HUES48 (cell line): ENCODE data around the gene PARD6G.

Experiments used
- H3K27ac ChIP-seq: one replicate; pipeline ENCODE4 v1.7.0; 2013; ENCODE audit warnings: low read depth, low read length, inconsistent platforms
- H3K27me3 ChIP-seq: 2 replicates; pipeline ENCODE4 v1.6.1; 2013; ENCODE audit warnings: mild to moderate bottlenecking, low read length; ENCODE audit not compliant: control insufficient read depth, insufficient read depth
- H3K36me3 ChIP-seq: 2 replicates; pipeline ENCODE4 v1.6.1; 2013; ENCODE audit warnings: low read length; ENCODE audit not compliant: control insufficient read depth, insufficient read depth
- H3K4me1 ChIP-seq: 2 replicates; pipeline ENCODE4 v1.6.1; 2013; ENCODE audit warnings: mild to moderate bottlenecking, low read length; ENCODE audit not compliant: control insufficient read depth, insufficient read depth
- H3K4me3 ChIP-seq: 2 replicates; pipeline ENCODE4 v1.5.1; 2013; ENCODE audit warnings: mild to moderate bottlenecking, low read depth, low read length
- H3K9ac ChIP-seq: 2 replicates; pipeline ENCODE4 v1.6.1; 2013; ENCODE audit warnings: mild to moderate bottlenecking, low read depth, low read length, moderate library complexity
- H3K9me3 ChIP-seq: 2 replicates; pipeline ENCODE4 v1.6.1; 2013; ENCODE audit warnings: low read length; ENCODE audit not compliant: control insufficient read depth, insufficient read depth

The PARD6G gene

DNA sequence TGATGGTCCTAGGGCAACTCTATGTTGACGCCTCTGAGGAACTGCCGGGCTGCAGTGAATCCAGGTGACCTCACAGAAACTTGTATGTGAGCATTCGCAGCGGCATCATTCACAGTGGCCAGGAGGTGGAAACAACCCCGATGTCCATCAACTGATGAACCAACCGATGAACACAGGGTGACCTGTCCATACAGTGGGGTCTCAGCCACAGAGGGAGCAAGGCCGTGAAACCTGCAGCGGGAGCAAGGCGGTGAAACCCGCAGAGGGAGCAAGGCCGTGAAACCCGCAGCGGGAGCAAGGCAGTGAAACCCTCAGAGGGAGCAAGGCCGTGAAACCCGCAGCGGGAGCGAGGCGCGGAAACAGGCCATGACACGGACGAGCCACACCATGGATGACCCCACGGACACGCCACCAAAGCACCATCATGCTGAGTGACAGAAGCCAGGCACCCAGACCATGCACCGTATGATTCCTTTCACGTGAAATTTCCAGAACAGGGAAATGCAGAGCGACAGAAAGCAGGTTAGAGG lies 63.0 kb downstream of the PARD6G start:
- Histone ChIP-seq H3K4me3 (no peak overlapping the region), H3K4me1 (no peaks in the 10 kb centered on the region), H3K36me3 (no peaks in the 10 kb centered on the region), H3K27me3 (no peaks in the 10 kb centered on the region), H3K9me3 (no peaks in the 10 kb centered on the region), H3K9ac (no peak overlapping the region), H3K27ac (no peak overlapping the region)

DNA sequence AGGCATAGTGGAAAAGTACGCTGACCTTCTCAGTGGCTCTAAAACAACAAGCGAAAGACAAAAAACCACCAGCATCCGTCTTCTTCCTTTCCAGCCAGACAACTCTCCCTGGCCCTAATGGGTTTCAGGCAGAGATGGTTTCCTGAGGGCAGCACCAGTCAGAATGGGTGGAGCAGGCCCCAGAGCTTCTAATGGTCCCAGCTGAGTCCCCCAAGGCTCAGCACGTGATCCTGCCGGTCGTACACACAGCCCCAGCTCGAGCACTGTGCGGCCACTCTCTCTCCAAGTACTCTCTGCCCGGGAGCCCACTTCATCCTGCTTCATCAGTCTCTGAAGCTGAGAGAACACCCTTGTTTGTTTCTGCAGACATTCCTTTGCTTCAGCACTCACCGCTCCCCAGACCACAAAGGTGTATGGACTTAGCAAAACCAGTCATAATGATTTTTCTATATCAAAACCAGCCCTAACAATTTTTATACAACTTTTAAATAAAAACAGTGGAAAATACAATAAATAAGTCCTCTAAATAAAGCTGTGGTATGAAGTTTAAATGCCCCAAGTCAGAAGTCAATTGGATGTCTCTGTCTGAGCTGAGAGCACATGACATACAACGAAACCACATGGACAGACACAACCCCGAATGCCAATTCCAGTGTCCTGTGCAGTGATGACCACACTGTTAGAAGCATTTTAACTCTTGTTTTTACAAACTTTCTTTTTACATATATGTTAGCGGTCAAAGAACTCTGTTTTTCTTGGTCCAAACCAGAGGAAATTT lies 63.9 kb downstream of the PARD6G start:
- Histone ChIP-seq H3K4me1 (no peaks in the 10 kb centered on the region), H3K4me3 (no peak overlapping the region), H3K27ac (no peak overlapping the region), H3K27me3 (no peaks in the 10 kb centered on the region), H3K9ac (no peak overlapping the region), H3K9me3 (no peaks in the 10 kb centered on the region), H3K36me3 (no peaks in the 10 kb centered on the region)

DNA sequence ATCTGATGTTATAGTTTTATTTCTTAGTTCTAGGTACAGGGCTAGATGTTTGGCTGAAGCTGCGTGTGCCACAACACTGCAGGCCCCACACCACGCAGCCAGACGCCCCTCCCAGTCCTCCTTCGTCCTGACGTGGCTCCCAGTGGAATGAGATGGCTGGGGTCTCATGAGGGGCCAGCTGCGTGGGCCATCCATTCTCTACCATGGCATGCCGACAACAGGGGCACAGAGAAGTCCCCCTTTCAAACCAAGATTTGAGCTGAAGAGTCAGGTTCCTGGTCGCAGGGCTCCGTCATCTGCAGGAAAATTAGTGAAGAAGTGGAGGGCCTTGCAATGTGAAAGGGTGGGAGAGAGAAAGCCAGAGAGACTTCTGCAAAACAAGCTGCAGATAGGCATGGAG lies 64.5 kb downstream of the PARD6G start:
- no peaks in the 10 kb centered on the region for H3K36me3 ChIP-seq
- H3K4me1 ChIP-seq, result no peaks in the 10 kb centered on the region
- no peak overlapping the region for H3K27ac ChIP-seq
- H3K9ac ChIP-seq, result no peak overlapping the region
- H3K9me3 ChIP-seq, result no peaks in the 10 kb centered on the region
- H3K27me3 ChIP-seq, result no peaks in the 10 kb centered on the region
- no peak overlapping the region for H3K4me3 ChIP-seq

DNA sequence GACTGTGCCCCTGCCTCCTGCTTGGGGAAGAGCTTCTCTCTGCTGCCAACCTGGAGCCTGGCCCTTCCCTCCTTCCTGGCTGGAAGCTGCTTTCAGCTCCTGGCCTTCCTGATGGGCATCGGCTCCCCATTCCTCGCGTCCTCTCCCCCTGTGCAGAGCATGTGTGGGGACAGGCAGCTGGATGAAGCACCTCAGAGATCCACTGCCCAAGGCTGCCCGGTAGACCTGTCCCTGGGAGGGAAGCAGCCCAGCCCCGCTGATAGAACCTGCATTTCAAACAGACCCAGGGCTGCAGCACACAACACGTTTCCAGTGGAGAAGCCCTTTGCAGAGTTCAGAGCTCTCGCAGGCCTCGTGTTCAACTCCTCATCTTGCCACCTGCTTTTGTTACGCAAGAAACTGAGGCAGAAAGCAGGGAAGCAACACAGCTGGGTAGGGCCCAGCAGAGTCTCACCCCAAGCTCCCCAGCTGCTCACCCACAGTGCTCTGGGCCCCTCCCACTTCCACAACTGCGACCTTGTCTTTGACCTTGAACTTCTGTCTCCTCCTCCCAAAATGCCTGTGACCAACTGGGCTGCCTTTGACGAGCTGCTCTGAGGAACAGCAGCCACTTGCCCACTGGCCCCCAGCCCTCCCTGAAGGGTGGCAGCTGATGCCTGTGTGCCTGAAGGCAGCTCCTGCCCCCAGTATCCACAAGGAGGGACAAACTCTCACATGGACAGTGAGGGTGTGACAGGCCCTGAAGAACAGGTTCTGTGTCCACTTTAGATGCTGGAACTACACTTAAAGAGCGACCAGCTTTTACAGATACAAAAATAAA lies 65.5 kb downstream of the PARD6G start:
- no peaks in the 10 kb centered on the region for H3K4me1 ChIP-seq
- no peak overlapping the region for H3K4me3 ChIP-seq
- H3K27me3 ChIP-seq, result no peaks in the 10 kb centered on the region
- no peak overlapping the region for H3K27ac ChIP-seq
- H3K9ac ChIP-seq, result no peak overlapping the region
- no peaks in the 10 kb centered on the region for H3K9me3 ChIP-seq
- no peaks in the 10 kb centered on the region for H3K36me3 ChIP-seq

DNA sequence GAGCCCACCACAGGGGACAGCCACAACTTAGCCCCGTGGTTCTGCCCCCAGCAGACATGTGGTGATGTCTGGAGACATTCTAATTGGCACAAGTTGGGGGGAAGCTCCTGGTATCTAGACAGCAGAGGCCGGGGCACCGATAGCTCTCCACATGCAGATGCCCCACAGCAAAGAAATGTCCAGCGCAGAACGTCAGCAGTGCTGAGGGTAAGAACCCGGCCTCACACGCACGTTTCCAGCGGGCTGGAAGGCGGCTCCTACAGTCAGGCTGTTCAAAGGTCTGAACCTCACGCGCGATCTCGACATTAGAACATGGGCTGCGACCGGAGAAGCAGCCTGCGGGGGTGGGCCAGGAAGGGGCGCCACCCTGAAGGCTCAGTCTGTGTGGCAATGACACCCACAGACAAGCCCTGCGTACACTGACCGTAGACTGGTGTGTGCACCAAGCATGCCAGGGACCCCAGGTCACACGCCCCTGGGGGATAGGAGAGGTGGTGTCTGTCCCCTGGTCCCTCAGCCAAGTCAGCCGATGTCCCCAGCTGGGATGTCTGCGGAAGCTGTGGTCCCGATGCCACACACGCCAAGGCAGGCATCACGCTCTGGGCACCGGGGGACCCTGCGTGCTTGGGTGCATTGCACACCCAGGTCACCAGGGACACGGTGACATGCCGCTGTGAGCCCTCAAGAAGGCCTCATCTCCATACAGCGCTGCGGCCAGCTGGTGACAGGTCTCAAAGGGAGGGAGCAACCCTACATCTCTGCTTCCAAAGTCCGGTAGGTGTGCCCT lies 66.3 kb downstream of the PARD6G start:
- Histone ChIP-seq H3K9me3 (no peaks in the 10 kb centered on the region), H3K9ac (no peak overlapping the region), H3K4me3 (no peak overlapping the region), H3K4me1 (no peaks in the 10 kb centered on the region), H3K27ac (no peak overlapping the region), H3K36me3 (no peaks in the 10 kb centered on the region), H3K27me3 (no peaks in the 10 kb centered on the region)

DNA sequence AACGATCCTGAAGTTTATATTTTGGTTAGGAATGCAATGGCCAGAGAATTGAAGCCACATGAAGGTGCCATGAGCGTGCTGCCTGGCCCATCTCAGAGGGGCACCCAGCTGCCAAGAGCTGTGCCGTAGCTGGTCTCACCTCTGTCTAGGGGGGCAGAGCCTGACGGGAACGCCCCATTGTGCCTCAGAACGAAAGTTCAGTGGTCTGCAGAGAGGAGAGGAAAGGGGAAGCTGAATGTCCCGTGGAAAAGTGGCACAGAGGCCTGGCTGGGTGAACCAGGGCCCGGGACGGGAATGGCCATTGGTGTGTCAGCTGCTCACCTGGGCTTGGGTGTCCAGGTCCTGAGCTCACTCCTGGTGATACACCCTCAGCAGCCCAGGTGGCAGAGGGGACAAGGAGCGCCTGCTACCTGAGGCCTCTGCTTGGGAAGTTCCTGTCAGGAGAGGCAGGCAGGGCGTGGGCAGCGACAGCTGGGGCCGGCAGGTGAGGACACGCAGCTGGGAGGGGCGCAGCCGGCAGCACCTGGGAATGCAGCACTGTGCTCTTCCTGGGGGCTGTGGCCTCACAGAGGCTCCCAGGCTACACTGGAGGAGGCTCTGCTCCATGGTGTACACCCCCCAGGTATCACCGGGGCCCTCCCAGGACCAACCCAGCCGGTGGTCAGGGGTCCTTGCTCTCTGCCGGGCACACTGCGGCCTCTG lies 67.3 kb downstream of the PARD6G start:
- no peak overlapping the region for H3K27ac ChIP-seq
- no peak overlapping the region for H3K9ac ChIP-seq
- no peaks in the 10 kb centered on the region for H3K36me3 ChIP-seq
- H3K9me3 ChIP-seq, result no peaks in the 10 kb centered on the region
- no peaks in the 10 kb centered on the region for H3K27me3 ChIP-seq
- no peak overlapping the region for H3K4me3 ChIP-seq
- no peaks in the 10 kb centered on the region for H3K4me1 ChIP-seq

DNA sequence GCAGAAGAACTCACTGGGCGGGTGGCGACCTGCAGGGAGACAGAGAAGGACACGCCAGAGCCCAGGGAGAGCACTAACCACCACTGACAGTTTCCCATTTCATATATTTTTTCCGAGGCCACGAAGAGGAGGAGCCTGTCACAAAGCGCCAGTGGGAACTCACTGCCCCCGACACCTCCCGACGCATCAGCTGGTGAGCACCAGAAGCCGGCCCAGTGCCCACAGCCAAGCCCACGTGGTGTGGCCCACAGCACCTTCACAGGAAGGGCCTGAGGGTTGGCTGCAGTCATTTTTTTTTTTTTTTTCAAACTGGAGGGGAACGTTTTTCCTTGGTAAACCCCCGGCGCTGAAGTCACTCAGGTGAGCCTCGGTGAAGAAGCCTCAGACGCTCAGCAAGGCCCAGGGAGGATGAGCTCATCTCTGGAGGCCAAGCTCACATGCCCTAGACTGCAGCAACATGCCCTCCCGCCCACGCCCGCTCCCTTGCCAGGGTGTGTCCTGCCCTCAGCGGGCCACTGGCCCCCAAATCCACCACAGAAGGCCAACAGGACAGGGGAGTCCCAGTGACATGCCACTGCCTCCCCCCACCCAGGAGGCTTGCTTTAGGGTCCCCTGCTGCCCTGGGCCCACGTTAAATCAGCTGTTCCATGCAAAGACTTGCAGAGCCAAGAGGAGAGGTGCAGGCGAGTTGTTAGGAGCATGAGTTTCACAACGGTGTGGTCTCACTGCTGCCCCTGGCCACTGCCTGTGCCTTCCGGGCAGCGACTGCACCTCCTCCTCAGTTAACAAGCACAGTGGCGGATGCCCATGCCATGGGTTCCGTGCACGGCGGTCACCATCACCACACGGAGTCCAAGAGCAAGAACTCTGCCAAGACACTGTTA lies 68.1 kb downstream of the PARD6G start:
- H3K4me1 ChIP-seq, result no peaks in the 10 kb centered on the region
- no peak overlapping the region for H3K4me3 ChIP-seq

DNA sequence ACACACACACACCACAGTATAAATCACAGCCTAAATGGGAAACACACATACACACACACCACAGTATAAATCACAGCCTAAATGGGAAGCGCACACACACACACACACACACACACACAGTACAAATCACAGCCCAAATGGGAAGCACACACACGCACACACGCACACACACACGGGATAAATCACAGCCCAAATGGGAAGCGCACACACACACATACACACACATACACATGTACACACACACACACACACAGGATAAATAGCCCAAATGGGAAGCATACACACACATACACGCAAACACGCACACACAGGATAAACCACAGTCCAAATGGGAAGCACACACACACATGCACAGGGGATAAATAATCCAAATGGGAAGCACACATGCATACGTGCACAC lies 70.2 kb downstream of the PARD6G start:
- H3K36me3 ChIP-seq, result no peaks in the 10 kb centered on the region
- H3K9me3 ChIP-seq, result no peaks in the 10 kb centered on the region
- H3K27me3 ChIP-seq, result no peaks in the 10 kb centered on the region

More for the DNA sequence above, 68.1 kb downstream of the PARD6G start:
- Histone ChIP-seq H3K9ac (no peak overlapping the region), H3K27ac (no peak overlapping the region), H3K36me3 (no peaks in the 10 kb centered on the region), H3K9me3 (no peaks in the 10 kb centered on the region), H3K27me3 (no peaks in the 10 kb centered on the region)

DNA sequence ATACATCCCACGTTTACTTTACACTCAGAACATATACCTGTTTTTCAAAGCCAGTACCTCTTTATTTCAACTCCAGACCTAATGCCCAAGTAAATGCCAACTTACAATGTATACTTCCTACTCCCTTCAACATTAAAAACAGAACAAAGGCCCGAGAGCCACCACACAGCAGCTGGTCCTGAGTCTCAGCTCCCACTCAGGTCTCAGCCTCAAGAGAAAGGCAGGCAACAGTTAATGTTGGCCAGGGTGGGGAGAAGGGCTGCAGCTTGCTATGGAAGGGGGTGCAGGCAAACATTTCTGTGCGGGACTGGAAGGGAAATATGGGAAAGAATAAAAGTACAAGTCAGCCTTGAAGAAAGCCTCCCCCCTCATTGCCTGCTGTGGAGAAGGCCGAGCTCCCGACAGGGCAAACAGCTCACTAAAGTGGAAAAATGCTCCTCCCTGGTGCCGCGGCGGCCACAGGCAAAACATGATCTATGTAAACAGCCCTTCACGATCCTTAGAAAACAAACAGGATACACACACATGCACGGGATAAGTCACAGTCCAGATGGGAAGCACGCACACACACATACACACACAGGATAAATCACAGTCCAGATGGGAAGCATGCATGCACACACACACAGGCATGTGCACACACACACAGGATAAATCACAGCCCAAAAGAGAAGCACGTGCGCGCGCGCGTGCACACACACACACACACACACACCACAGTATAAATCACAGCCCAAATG lies 70.8 kb downstream of the PARD6G start:
- Histone ChIP-seq H3K9me3 (no peaks in the 10 kb centered on the region), H3K27me3 (no peaks in the 10 kb centered on the region), H3K9ac (no peak overlapping the region), H3K27ac (no peak overlapping the region), H3K36me3 (no peaks in the 10 kb centered on the region), H3K4me3 (no peak overlapping the region), H3K4me1 (no peaks in the 10 kb centered on the region)

More for the DNA sequence above, 70.2 kb downstream of the PARD6G start:
- Histone ChIP-seq H3K4me3 (no peak overlapping the region), H3K27ac (no peak overlapping the region), H3K4me1 (no peaks in the 10 kb centered on the region), H3K9ac (no peak overlapping the region)
